ENCODE measurements around the gene CCDC149.

CCDC149 gene

DNA sequence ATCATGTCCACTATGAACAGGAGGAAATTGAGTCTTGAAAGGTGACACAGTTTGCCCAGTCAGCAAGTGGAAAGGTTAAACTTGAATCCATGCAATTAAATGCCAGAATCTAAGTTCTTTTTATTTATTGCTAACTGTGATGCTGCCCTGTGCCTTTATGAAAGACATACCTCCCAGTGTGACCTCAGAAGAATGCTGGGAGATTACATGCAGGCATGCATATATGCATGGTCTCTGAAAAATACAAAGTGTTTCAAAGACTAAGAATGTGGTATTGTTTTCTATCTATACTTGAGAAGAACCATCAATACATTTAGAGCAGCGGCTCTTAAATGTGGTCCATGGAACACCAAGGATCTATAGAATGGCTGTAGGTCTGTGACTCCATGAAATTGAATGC lies 45.6 kb downstream of the CCDC149 start:
- Histone ChIP-seq H3K9me3 (ENCODE audit: control insufficient read depth in 1 of 2, low read length in 2 of 2) (peaks cover 7 to 20% of the 10 kb centered on the region in 2 donors), H3K36me3 (ENCODE audit: control insufficient read depth in 1 of 2, insufficient read depth in 2 of 2, low read length in 2 of 2) (peaks cover 9 to 19% of the 10 kb centered on the region in 2 donors), H3K4me1 (ENCODE audit: control insufficient read depth in 1 of 2, insufficient read depth in 2 of 2, low read length in 2 of 2) (no peaks in the 10 kb centered on the region), H3K27ac (ENCODE audit: low read depth, low read length) (no peak overlapping the region), H3K27me3 (ENCODE audit: control insufficient read depth in 1 of 2, insufficient read depth in 2 of 2, low read length in 2 of 2) (no peaks in the 10 kb centered on the region), H3K4me3 (ENCODE audit: low read depth in 1 of 2, low read length in 2 of 2) (no peak overlapping the region), H3K9ac (ENCODE audit: low read depth in 1 of 2, low read length in 2 of 2) (no peak overlapping the region)

DNA sequence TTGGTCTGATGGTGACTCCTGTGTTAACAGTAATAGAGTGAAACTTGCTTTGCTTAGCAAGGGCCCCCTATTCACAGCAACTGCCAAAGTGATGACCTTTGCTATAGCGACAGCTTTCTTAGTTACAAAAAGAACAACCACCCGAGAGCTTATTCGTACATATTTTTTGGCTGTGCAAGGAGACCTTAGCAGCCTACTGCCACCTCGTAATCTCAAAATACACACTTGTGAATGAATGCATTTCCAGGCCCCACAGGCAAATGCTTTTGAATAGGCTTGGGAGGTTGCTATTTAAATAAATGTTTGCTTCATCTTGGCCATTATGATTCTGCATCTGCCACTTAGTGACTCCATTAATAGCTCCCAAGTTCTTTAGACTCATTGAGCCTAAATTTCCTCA lies 47.4 kb downstream of the CCDC149 start:
- Histone ChIP-seq H3K9me3 (ENCODE audit: control insufficient read depth in 1 of 2, low read length in 2 of 2) (peaks cover 7 to 20% of the 10 kb centered on the region in 2 donors), H3K36me3 (ENCODE audit: control insufficient read depth in 1 of 2, insufficient read depth in 2 of 2, low read length in 2 of 2) (peaks cover 4 to 15% of the 10 kb centered on the region in 2 donors), H3K9ac (ENCODE audit: low read depth in 1 of 2, low read length in 2 of 2) (no peak overlapping the region), H3K27ac (ENCODE audit: low read depth, low read length) (no peak overlapping the region), H3K4me1 (ENCODE audit: control insufficient read depth in 1 of 2, insufficient read depth in 2 of 2, low read length in 2 of 2) (no peaks in the 10 kb centered on the region), H3K4me3 (ENCODE audit: low read depth in 1 of 2, low read length in 2 of 2) (no peak overlapping the region), H3K27me3 (ENCODE audit: control insufficient read depth in 1 of 2, insufficient read depth in 2 of 2, low read length in 2 of 2) (no peaks in the 10 kb centered on the region)

DNA sequence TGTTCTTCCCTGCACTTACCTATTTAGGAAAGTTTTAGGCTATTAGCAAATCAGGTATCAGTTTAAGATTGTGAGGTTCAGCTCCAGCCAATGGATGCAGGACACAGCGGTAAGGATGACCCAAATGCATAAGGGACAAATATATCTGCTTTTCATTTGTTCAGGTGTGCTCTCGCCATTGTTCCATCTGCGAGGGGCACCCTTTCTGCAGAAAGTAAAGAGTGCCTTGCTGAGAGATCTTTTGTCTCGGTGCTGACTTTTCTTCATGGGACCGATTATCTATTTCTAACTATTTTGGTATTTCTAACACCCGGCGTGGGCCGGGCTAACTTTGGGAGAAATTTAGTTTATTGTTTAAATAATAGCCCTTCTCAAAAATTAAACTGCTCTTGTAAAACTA lies 49.0 kb downstream of the CCDC149 start:
- Histone ChIP-seq H3K36me3 (ENCODE audit: control insufficient read depth in 1 of 2, insufficient read depth in 2 of 2, low read length in 2 of 2) (peaks cover 0 to 8% of the 10 kb centered on the region in 2 donors), H3K9ac (ENCODE audit: low read depth in 1 of 2, low read length in 2 of 2) (no peak overlapping the region), H3K27ac (ENCODE audit: low read depth, low read length) (no peak overlapping the region), H3K27me3 (ENCODE audit: control insufficient read depth in 1 of 2, insufficient read depth in 2 of 2, low read length in 2 of 2) (no peaks in the 10 kb centered on the region), H3K9me3 (ENCODE audit: control insufficient read depth in 1 of 2, low read length in 2 of 2) (peaks cover 7 to 20% of the 10 kb centered on the region in 2 donors), H3K4me3 (ENCODE audit: low read depth in 1 of 2, low read length in 2 of 2) (no peak overlapping the region), H3K4me1 (ENCODE audit: control insufficient read depth in 1 of 2, insufficient read depth in 2 of 2, low read length in 2 of 2) (no peaks in the 10 kb centered on the region)

DNA sequence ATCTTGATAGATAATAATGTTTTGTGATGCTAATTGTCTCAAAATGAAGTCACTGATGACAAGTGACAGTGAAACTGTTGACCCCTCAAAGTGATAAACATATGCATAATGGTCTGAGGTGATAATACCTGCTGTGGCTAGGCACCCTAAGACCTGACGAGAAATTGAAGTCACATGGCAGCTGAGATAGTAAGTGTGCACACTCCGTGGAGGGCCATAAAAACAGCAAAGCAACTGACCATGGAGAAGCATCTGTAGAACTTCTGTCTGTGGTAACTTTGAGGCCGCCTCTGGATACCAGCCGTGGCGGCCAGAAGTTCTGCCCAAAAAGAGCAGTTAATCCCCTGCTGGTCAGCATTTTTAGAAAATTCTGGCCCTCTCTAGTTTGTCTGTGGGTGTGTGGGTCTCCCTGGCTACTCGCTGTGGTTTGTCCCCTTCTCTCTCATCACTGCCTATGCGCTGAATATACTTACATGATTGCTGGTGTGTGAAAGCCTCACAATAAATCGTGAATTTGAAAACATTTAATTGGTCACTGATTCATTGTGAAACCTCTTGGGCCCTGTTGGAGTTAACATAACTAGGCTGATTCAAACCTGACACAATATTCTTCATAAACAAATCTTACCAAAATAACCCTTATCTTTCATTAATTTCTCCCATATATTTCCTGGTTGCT lies 50.6 kb downstream of the CCDC149 start:
- H3K4me1 ChIP-seq (ENCODE audit: control insufficient read depth in 1 of 2, insufficient read depth in 2 of 2, low read length in 2 of 2): no peaks in the 10 kb centered on the region
- peaks cover 0 to 2% of the 10 kb centered on the region in 2 donors for H3K36me3 ChIP-seq (ENCODE audit: control insufficient read depth in 1 of 2, insufficient read depth in 2 of 2, low read length in 2 of 2)
- peaks cover 7 to 20% of the 10 kb centered on the region in 2 donors for H3K9me3 ChIP-seq (ENCODE audit: control insufficient read depth in 1 of 2, low read length in 2 of 2)
- H3K27ac ChIP-seq (ENCODE audit: low read depth, low read length): no peak overlapping the region
- no peak overlapping the region for H3K9ac ChIP-seq (ENCODE audit: low read depth in 1 of 2, low read length in 2 of 2)
- no peaks in the 10 kb centered on the region for H3K27me3 ChIP-seq (ENCODE audit: control insufficient read depth in 1 of 2, insufficient read depth in 2 of 2, low read length in 2 of 2)
- no peak overlapping the region for H3K4me3 ChIP-seq (ENCODE audit: low read depth in 1 of 2, low read length in 2 of 2)

DNA sequence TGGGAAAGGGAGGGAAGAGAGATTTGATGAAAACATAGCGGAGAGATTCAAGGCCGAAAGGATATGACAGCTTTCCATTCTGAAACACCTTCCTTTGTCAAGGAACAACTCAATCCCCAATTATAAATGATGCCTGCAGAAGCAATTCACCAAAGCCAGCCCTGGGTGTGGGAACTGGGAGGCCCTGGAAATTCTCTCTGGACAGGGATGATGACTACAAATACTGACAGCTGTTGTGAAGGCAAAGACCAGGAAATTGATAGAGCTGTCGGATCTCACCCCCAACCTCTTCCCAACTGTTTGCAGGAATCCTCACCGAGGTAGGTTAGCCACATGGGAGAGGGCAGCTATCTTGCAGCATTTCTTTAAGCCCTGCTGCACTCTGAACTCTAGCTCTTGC lies 54.3 kb downstream of the CCDC149 start:
- Histone ChIP-seq H3K27me3 (ENCODE audit: control insufficient read depth in 1 of 2, insufficient read depth in 2 of 2, low read length in 2 of 2) (no peaks in the 10 kb centered on the region), H3K4me1 (ENCODE audit: control insufficient read depth in 1 of 2, insufficient read depth in 2 of 2, low read length in 2 of 2) (no peaks in the 10 kb centered on the region), H3K9ac (ENCODE audit: low read depth in 1 of 2, low read length in 2 of 2) (no peak overlapping the region), H3K9me3 (ENCODE audit: control insufficient read depth in 1 of 2, low read length in 2 of 2) (peaks cover 0 to 2% of the 10 kb centered on the region in 2 donors), H3K27ac (ENCODE audit: low read depth, low read length) (no peak overlapping the region), H3K36me3 (ENCODE audit: control insufficient read depth in 1 of 2, insufficient read depth in 2 of 2, low read length in 2 of 2) (no peaks in the 10 kb centered on the region), H3K4me3 (ENCODE audit: low read depth in 1 of 2, low read length in 2 of 2) (no peak overlapping the region)

DNA sequence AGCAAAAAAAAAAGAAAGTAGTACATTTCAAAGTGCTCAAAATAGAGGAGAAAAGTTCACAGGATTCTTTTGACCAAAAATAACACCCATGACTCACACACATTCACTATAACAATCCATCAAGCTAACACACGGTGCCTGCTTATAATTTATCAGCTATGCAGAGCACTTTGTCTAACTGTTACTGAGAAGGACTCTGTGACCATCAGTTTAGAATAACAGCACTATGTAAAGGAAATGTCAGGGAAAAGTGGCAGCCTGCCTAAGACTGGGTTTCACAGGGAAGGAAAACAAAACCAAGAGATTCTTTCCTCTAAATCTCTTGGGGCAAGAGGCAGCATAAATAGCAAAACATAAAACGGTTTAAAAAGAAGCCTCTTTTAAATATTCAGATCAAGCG lies 54.8 kb downstream of the CCDC149 start:
- no peaks in the 10 kb centered on the region for H3K4me1 ChIP-seq (ENCODE audit: control insufficient read depth in 1 of 2, insufficient read depth in 2 of 2, low read length in 2 of 2)
- no peak overlapping the region for H3K4me3 ChIP-seq (ENCODE audit: low read depth in 1 of 2, low read length in 2 of 2)
- no peaks in the 10 kb centered on the region for H3K36me3 ChIP-seq (ENCODE audit: control insufficient read depth in 1 of 2, insufficient read depth in 2 of 2, low read length in 2 of 2)
- no peaks in the 10 kb centered on the region for H3K27me3 ChIP-seq (ENCODE audit: control insufficient read depth in 1 of 2, insufficient read depth in 2 of 2, low read length in 2 of 2)
- no peak overlapping the region for H3K27ac ChIP-seq (ENCODE audit: low read depth, low read length)
- H3K9me3 ChIP-seq (ENCODE audit: control insufficient read depth in 1 of 2, low read length in 2 of 2): no peaks in the 10 kb centered on the region
- no peak overlapping the region for H3K9ac ChIP-seq (ENCODE audit: low read depth in 1 of 2, low read length in 2 of 2)

DNA sequence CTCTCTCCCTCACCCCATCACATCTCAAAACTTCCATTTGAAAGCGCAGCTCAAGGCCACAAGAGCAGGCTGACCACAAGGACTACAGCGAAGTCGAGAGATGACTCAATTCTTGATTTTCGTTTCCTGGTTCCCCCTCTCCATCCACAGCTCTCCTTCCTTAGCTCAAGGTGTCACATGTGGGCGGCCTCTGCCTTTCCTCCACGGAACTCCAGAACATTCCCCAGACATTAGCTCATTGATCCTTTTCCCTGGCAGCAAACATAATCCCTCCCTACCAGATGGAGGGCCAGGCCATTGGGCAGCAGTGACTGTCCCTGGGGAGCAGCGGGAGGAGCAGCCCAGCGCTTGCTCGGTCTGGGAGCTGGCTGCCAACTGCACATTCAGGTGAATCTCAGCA lies 56.3 kb downstream of the CCDC149 start:
- Histone ChIP-seq H3K4me3 (ENCODE audit: low read depth in 1 of 2, low read length in 2 of 2) (no peak overlapping the region), H3K27ac (ENCODE audit: low read depth, low read length) (no peak overlapping the region)

DNA sequence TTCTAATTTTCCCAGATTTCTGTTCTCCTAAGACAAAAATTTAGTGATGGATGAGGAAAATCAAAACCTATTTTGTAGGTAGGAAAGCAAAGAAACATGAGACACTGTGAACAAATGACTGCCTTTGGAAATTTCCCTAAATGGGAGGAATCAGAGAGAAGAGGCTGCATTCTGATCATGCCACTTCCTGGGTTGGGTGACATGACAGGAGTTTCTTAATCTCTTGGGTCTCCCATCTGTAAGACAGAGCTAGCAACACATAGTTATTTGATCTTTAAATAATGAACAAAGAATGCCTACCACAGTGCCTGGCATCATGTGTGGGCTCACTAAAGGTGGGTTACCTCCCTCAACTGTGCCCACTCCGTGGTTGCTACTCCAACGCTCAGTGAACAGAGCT lies 57.1 kb downstream of the CCDC149 start:
- no peak overlapping the region for H3K27ac ChIP-seq (ENCODE audit: low read depth, low read length)

More for the DNA sequence above, 56.3 kb downstream of the CCDC149 start:
- H3K36me3 ChIP-seq (ENCODE audit: control insufficient read depth in 1 of 2, insufficient read depth in 2 of 2, low read length in 2 of 2): no peaks in the 10 kb centered on the region
- no peak overlapping the region for H3K9ac ChIP-seq (ENCODE audit: low read depth in 1 of 2, low read length in 2 of 2)
- H3K4me1 ChIP-seq (ENCODE audit: control insufficient read depth in 1 of 2, insufficient read depth in 2 of 2, low read length in 2 of 2): no peaks in the 10 kb centered on the region
- H3K27me3 ChIP-seq (ENCODE audit: control insufficient read depth in 1 of 2, insufficient read depth in 2 of 2, low read length in 2 of 2): no peaks in the 10 kb centered on the region
- no peaks in the 10 kb centered on the region for H3K9me3 ChIP-seq (ENCODE audit: control insufficient read depth in 1 of 2, low read length in 2 of 2)

DNA sequence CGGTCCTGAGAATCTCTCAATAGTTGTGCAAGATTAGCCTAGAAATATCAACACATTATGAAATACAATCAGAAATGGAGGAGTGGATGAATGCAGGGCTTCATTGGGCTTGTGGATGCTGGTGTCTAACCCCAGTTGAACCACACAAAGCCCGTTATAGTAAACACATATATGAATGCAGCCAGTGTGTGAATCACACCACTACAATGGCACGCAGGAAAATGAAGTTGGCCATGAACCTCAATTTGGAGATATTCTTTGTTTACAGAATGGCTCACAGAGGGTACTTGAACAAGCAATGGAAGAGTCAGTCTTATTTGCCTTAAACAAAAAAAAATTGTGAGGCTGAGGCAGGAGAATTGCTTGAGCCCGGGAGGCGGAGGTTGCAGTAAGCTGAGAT lies 59.7 kb downstream of the CCDC149 start:
- Histone ChIP-seq H3K27ac (ENCODE audit: low read depth, low read length) (no peak overlapping the region), H3K36me3 (ENCODE audit: control insufficient read depth in 1 of 2, insufficient read depth in 2 of 2, low read length in 2 of 2) (no peaks in the 10 kb centered on the region), H3K9ac (ENCODE audit: low read depth in 1 of 2, low read length in 2 of 2) (no peak overlapping the region), H3K4me1 (ENCODE audit: control insufficient read depth in 1 of 2, insufficient read depth in 2 of 2, low read length in 2 of 2) (no peaks in the 10 kb centered on the region), H3K27me3 (ENCODE audit: control insufficient read depth in 1 of 2, insufficient read depth in 2 of 2, low read length in 2 of 2) (no peaks in the 10 kb centered on the region), H3K4me3 (ENCODE audit: low read depth in 1 of 2, low read length in 2 of 2) (no peak overlapping the region), H3K9me3 (ENCODE audit: control insufficient read depth in 1 of 2, low read length in 2 of 2) (no peaks in the 10 kb centered on the region)

More for the DNA sequence above, 57.1 kb downstream of the CCDC149 start:
- Histone ChIP-seq H3K4me3 (ENCODE audit: low read depth in 1 of 2, low read length in 2 of 2) (no peak overlapping the region), H3K9me3 (ENCODE audit: control insufficient read depth in 1 of 2, low read length in 2 of 2) (no peaks in the 10 kb centered on the region), H3K27me3 (ENCODE audit: control insufficient read depth in 1 of 2, insufficient read depth in 2 of 2, low read length in 2 of 2) (no peaks in the 10 kb centered on the region), H3K4me1 (ENCODE audit: control insufficient read depth in 1 of 2, insufficient read depth in 2 of 2, low read length in 2 of 2) (no peaks in the 10 kb centered on the region), H3K9ac (ENCODE audit: low read depth in 1 of 2, low read length in 2 of 2) (no peak overlapping the region), H3K36me3 (ENCODE audit: control insufficient read depth in 1 of 2, insufficient read depth in 2 of 2, low read length in 2 of 2) (no peaks in the 10 kb centered on the region)

DNA sequence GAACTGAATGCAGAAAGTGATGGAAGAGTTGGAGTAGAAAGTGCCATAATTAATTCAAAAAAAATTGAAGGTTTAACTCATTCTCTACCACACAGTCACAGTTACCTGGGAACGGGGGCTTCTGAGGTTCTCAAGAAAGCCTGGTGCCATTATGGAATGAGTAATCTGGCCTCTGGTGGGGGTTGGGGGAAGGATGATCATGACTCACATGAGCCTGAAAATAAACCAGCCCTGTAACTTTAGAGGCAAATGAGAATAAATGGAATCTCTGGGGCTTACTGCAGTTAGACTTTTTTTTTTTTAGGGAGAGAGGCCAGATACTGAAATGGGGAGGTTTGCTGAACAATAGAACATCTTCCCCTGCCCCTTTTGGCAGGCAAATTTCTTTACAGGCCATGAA lies 62.2 kb downstream of the CCDC149 start:
- no peaks in the 10 kb centered on the region for H3K4me1 ChIP-seq (ENCODE audit: control insufficient read depth in 1 of 2, insufficient read depth in 2 of 2, low read length in 2 of 2)
- no peaks in the 10 kb centered on the region for H3K36me3 ChIP-seq (ENCODE audit: control insufficient read depth in 1 of 2, insufficient read depth in 2 of 2, low read length in 2 of 2)
- H3K27ac ChIP-seq (ENCODE audit: low read depth, low read length): no peak overlapping the region
- no peaks in the 10 kb centered on the region for H3K27me3 ChIP-seq (ENCODE audit: control insufficient read depth in 1 of 2, insufficient read depth in 2 of 2, low read length in 2 of 2)
- no peak overlapping the region for H3K4me3 ChIP-seq (ENCODE audit: low read depth in 1 of 2, low read length in 2 of 2)
- H3K9ac ChIP-seq (ENCODE audit: low read depth in 1 of 2, low read length in 2 of 2): no peak overlapping the region
- no peaks in the 10 kb centered on the region for H3K9me3 ChIP-seq (ENCODE audit: control insufficient read depth in 1 of 2, low read length in 2 of 2)
